NCI-H1048 (cell line): Measurements from ENCODE around the gene FNDC5.

Source experiments
- DNase-seq: peaks from one replicate; lab custom pipeline; 2025; lab: John Stamatoyannopoulos, UW

FNDC5 gene

DNA sequence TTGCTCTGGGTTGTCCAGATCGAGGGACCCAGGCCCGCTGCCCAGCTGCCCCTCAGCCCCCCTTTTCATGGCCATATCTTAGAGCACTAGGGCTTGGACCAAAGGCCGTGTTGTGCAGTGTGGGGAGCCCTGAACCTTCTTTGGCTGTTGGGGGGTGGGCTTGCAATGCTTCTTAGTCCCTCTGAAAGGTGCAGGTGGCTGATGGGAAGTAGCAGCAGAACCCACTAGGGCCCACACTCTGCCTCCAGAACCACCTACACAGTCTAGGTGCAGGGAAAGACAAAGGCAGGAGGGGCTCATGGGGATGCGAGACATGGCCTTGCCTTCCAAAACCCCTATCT, 13.3 kb upstream of the FNDC5 start:
- DNase-seq: no peak

- no peak for DNase-seq
Measured at GRCh38 chr1:32883338-32884031, 12.8 kb upstream of the FNDC5 start.

DNA sequence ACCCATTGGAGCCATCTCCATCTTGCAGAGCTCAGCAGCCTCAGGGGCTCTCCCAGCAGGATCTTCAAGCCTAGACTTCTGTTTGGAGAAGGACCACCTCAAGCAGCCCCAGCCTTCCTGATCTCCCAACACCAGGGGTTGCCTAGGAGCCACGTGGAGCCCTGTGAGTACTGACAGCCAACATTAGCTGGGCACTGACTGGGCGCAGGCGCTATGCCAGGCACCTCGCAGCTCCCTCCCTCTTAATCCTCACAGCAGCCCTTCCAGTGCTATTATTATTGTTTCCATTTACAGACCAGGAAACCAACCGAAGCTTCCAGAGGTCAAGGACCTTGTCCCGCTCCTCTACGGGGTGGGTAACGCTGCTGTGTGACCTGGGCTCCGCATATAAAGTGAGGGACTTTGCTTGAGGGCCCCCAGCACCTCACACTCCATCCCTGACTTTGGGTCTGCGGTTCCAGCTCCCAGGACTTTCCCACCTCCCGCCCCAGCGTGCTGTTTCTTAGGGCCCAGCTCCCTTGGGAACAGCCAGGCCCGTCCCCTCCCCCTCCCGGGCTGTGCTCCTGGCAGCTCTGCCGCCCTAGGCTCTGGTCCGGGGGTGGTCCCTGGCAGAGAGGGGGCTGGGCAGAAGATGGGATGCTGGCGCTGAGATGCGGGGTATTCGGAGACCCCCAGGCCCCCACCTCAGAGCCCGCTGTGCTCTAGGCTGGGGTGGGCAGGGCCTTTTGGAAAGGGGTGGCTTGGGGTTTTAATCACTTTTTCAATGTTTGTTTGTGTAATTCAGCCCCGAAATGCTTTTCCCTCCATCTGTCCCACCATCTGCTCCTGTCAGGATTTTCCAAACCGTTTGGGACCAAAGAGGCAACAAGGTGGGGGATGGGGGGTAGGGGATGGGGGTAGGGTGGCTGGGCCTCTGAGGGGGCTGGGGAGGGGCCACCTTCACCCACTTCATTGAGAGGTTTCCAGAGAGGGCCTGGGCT, 11.4 kb upstream of the FNDC5 start:
- no peak for DNase-seq

DNA sequence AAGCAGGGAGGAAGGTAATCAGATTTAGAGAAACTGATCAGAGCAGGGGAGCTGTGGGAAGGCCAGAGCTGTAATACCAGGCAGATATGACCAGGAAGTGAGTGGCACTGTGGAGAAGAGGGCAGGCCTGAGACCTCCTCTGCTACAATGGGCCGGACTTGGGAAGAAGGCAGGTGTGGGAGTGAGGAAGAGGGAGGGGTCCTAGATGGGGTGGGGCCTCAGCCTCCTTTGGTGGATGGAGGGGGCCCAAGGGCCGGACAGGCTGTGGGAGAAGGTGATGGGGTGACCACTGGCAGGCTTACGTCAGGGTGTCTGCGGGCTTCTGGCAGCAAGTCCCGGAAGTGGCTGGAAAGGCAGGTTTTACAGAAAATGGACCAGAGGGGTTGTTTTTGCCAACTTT, 10.6 kb upstream of the FNDC5 start:
- DNase-seq: no peak

GRCh38 chr1:32878637-32879041, 7.9 kb upstream of the FNDC5 start:
- no peak for DNase-seq

DNA sequence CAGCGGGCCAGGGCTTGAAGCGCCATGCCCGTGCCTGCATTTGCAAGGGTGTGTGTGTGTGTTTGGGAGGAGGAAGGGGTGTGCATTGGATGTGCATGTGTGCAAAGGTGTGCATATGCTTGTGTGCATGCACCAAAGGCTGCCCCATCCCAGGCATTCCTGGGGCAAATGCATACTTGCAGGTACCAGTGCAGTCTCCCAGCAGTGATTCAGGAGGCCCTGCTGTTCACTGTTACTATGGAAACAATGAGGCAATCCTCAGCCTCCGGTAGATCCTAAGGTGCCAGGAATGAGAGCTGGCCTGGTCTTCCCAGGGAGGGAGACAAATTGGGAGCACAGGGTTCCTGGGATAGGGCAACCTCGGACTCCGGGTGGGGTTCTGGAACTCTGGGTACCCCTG, 7.5 kb upstream of the FNDC5 start:
- no peak for DNase-seq

- no peak for DNase-seq
Measured at GRCh38 chr1:32877211-32878110, 6.7 kb upstream of the FNDC5 start.

- no peak for DNase-seq
Measured at GRCh38 chr1:32876341-32877210, 5.9 kb upstream of the FNDC5 start.

- DNase-seq: no peak
Measured at GRCh38 chr1:32874860-32875752, 4.4 kb upstream of the FNDC5 start.

GRCh38 chr1:32873484-32873883, 2.8 kb upstream of the FNDC5 start:
- no peak for DNase-seq

GRCh38 chr1:32872192-32872460, 1.4 kb upstream of the FNDC5 start:
- DNase-seq: no peak

- DNase-seq: no peak
Measured at GRCh38 chr1:32871364-32872191, 866 bp upstream of the FNDC5 start.

DNA sequence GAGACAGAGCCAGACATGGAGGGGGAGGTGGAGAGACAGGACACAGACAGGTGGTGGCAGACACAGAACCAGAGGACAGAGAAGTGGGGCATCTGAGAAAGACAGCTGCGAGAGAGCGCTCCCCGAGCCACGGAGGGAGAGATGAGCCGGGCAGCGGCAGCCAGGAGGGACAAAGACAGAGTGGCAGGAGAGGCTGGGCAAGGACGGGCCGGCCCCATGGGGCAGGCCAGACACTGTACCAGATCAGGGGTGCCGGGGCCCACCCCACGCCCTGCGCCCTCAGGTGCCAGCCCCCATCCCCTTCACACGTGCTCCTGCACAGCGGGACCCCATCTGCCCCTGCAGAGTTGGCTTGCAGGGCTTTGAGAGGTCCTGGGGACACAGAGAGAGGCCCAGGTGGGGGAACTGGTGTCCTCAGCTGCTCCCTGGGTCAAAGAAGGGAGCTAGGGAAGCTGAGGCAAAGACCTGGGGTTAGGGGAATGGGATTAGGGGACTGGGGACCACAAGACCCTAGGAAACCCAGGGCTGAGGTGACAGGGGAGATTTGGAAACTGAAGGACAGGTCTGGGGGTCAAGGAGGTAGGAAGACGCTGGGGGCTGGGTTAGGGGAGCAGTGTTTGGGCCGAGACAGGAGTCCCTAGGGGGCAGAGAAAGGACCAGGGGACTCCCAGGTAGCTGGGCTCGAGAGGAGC, 643 bp downstream of the FNDC5 start:
- DNase-seq: no peak

GRCh38 chr1:32868806-32869455, 1.8 kb downstream of the FNDC5 start:
- no peak for DNase-seq

DNA sequence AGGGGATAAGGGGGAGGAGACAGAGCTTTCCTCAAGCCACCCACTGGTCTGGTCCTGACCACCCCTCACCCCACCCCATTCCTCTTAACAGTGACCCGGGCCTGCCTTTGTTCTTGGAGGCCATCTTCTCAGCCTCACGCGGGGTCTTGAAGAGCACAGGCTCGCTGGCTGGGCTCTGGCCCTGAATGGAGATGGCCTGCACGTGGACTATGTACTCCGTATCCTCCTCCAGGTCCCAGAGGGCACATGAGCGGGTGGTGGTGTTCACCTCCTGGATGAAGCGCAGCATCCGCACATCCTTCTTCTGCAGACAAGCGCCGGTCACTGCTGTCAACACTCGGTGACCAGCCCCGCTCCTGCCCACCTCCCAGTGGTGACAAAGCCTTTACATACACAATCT, 2.6 kb downstream of the FNDC5 start:
- no peak for DNase-seq

- no peak for DNase-seq
Measured at GRCh38 chr1:32867671-32868070, 3.0 kb downstream of the FNDC5 start.

GRCh38 chr1:32867151-32867550, 3.6 kb downstream of the FNDC5 start:
- no peak for DNase-seq

- no peak for DNase-seq
Measured at GRCh38 chr1:32865639-32866405, 4.9 kb downstream of the FNDC5 start.
